Measurements from ENCODE around the gene SFTPA1. TPM values are rescaled to one million over a fixed set of nuclear protein-coding genes. Genes with fewer than 3 reads are reported as not detected.
"Not testable (repeated sequence)": the region's sequence is repeated elsewhere in the genome, so short reads cannot be mapped to it uniquely, and the experiment has no call there.

Gene SFTPA1
- total RNA-seq, 1 donor from 2014 or later: not detected

DNA sequence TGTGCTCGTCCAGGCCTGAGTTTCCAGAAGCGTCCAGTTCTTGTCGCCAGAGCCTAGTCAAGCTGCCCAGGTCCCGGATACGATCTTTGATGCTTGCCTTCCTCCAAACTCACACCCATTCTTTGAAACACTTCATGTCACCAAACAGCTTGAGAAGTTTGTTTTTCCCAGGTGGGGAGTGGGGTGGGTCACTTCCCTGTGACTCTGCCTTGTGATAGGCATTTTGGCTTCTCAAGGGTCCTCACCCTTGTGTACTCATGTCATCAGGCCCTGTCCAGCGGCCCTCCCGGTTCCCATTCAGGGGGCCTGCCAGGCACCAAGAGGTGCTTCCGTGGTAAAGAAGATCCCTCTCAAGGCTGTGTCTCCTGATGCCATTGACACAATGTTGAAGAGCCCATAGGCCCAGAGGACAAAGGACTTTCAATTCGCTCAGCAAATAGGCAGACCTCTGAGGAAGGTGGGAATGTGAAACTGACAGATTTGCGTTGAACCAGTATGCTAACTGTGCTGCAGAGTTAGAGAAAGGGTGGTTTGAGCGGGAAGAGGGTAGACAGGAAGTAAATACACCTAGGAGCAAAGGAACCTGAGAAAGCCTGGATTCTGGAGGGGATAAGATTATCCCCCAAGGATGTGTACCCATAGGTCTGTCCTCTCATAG lies 24.7 kb upstream of the SFTPA1 start:
- Mint-ChIP-seq H3K27ac (ENCODE audit: unreplicated experiment) (no peak overlapping the region), H3K27me3 (ENCODE audit: unreplicated experiment) (peaks cover 72% of the 10 kb centered on the region), H3K4me1 (ENCODE audit: unreplicated experiment) (no peaks in the 10 kb centered on the region), H3K36me3 (ENCODE audit: unreplicated experiment) (no peaks in the 10 kb centered on the region), H3K4me3 (ENCODE audit: unreplicated experiment) (no peak overlapping the region), H3K9me3 (ENCODE audit: unreplicated experiment) (no peaks in the 10 kb centered on the region)
- no peak for TF ChIP-seq CTCF (IDR thresholded peaks at IDR 0.05)
- DNase-seq (ENCODE audit: extremely low spot score, unreplicated experiment): no peak

DNA sequence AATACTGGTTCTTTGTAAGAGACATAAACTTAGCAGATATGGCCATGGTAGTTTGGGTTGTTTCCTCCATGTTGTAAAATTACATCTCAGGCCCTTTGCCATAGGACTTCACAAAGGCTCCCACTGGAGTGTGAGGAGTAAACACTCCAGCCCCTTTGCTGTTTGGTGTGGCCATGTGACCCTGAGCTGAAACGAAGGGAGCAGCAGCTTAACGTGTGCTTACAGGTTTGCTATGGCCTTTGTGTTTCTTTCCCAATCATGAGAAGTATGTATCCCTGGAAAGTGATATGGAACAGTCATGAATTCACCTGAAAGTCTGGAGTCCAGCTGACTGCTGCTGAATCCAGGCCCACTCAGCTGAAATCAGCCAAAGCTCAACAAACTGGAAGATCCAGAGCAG lies 23.8 kb upstream of the SFTPA1 start:
- H3K4me1 Mint-ChIP-seq (ENCODE audit: unreplicated experiment): no peaks in the 10 kb centered on the region
- no peak overlapping the region for H3K27ac Mint-ChIP-seq (ENCODE audit: unreplicated experiment)
- no peak overlapping the region for H3K4me3 Mint-ChIP-seq (ENCODE audit: unreplicated experiment)
- H3K36me3 Mint-ChIP-seq (ENCODE audit: unreplicated experiment): no peaks in the 10 kb centered on the region
- DNase-seq (ENCODE audit: extremely low spot score, unreplicated experiment): no peak
- H3K9me3 Mint-ChIP-seq (ENCODE audit: unreplicated experiment): no peaks in the 10 kb centered on the region
- H3K27me3 Mint-ChIP-seq (ENCODE audit: unreplicated experiment): peaks cover 68% of the 10 kb centered on the region
- TF ChIP-seq CTCF (IDR thresholded peaks at IDR 0.05): no peak

- H3K27ac Mint-ChIP-seq (ENCODE audit: unreplicated experiment): no peak overlapping the region
- peaks cover 67% of the 10 kb centered on the region for H3K27me3 Mint-ChIP-seq (ENCODE audit: unreplicated experiment)
- H3K9me3 Mint-ChIP-seq (ENCODE audit: unreplicated experiment): no peaks in the 10 kb centered on the region
- DNase-seq (ENCODE audit: extremely low spot score, unreplicated experiment): no peak
- no peaks in the 10 kb centered on the region for H3K36me3 Mint-ChIP-seq (ENCODE audit: unreplicated experiment)
- no peaks in the 10 kb centered on the region for H3K4me1 Mint-ChIP-seq (ENCODE audit: unreplicated experiment)
- no peak for TF ChIP-seq CTCF (IDR thresholded peaks at IDR 0.05)
- no peak overlapping the region for H3K4me3 Mint-ChIP-seq (ENCODE audit: unreplicated experiment)
Measured at GRCh38 chr10:79588800-79589199, 21.9 kb upstream of the SFTPA1 start.

DNA sequence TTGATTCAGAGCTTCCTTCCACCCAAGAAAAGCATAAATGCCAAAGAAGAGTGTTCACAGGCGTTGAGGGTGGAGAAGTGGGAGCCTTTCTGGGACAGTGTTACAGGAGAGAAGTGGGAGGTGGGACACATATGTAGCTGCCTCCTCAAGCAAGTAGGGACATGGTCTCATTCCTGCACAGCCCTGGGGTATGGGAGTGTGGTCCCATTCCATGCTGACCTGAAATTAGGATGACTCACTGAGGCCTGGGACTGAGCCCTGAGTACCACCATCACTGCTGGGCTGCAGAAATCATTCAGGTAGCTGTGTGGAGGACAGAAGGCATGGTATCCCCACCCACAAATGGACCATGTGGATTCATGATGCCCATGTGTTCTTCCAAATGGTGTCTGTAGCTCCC lies 17.4 kb upstream of the SFTPA1 start:
- peaks cover 50% of the 10 kb centered on the region for H3K27me3 Mint-ChIP-seq (ENCODE audit: unreplicated experiment)
- no peak for DNase-seq (ENCODE audit: extremely low spot score, unreplicated experiment)

DNA sequence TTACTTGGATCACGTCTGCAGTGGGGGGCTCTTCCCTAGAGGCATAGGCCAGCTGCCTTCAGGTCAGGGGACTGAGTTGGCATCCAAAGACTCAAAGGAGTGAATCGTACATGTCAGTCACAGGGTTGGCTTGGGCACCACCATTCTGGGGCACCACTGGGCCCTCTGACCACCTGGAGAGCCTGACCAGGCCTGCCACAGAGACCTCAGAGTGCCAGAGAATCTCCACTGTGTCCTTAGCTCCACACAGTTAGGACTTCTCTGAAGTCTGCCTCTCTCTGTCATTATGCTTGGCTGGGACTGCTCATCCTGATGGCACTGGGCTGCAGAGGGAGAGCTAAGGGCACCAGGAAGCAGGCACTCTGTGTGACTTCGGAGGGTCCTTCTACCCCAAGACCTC lies 16.2 kb upstream of the SFTPA1 start:
- H3K4me3 Mint-ChIP-seq (ENCODE audit: unreplicated experiment); H3K27ac Mint-ChIP-seq (ENCODE audit: unreplicated experiment); H3K4me1 Mint-ChIP-seq (ENCODE audit: unreplicated experiment); H3K36me3 Mint-ChIP-seq (ENCODE audit: unreplicated experiment); DNase-seq (ENCODE audit: extremely low spot score, unreplicated experiment): not testable (repeated sequence)
- peaks cover 46% of the 10 kb centered on the region for H3K27me3 Mint-ChIP-seq (ENCODE audit: unreplicated experiment)
- H3K9me3 Mint-ChIP-seq (ENCODE audit: unreplicated experiment): peaks cover 15% of the 10 kb centered on the region

More for the DNA sequence above, 17.4 kb upstream of the SFTPA1 start:
- Mint-ChIP-seq H3K27ac (ENCODE audit: unreplicated experiment) (no peak overlapping the region), H3K36me3 (ENCODE audit: unreplicated experiment) (peaks cover 2% of the 10 kb centered on the region), H3K9me3 (ENCODE audit: unreplicated experiment) (peaks cover 10% of the 10 kb centered on the region), H3K4me3 (ENCODE audit: unreplicated experiment) (no peak overlapping the region), H3K4me1 (ENCODE audit: unreplicated experiment) (no peaks in the 10 kb centered on the region)
- TF ChIP-seq CTCF (IDR thresholded peaks at IDR 0.05): no peak
